Endothelial cell of umbilical vein (primary cell): ENCODE data around the gene FHIT. TPM values are rescaled to one million over a fixed set of nuclear protein-coding genes. Genes with fewer than 3 reads are reported as not detected.

Source experiments
- BruUV-seq: library from RNA; stranded (reverse); fragments of 400-500 nt; replicated peaks from 2 replicates; lab custom pipeline; 2021; lab: Mats Ljungman, UMichigan
- CTCF ChIA-PET: fragments of 300-600, 350-600 bp; sonication (Branson Sonifier 250); formaldehyde crosslinking; loops from one replicate; lab custom pipeline; 2021; ENCODE audit warnings: antibody characterized with exemption, inconsistent platforms; lab: Charles Lee
- POLR2A ChIA-PET: fragments of 300-600, 350-600 bp; sonication (Branson Sonifier 250); formaldehyde crosslinking; loops from one replicate; lab custom pipeline; 2021; ENCODE audit warnings: antibody characterized with exemption, inconsistent platforms; lab: Charles Lee
- DNase-seq: peaks from one replicate; pipeline ENCODE4 v3.0.0-alpha.2; 2011; ENCODE audit warnings: low read depth, low spot score
- FAIRE-seq: peaks from 2 replicates; lab custom pipeline; 2011; peaks lifted over from hg19 to GRCh38; lab: Jason Lieb, UNC
- H2AFZ ChIP-seq: 2 replicates; pipeline ENCODE4 v1.6.0; 2012; ENCODE audit warnings: low read depth, low read length, control low read depth, inconsistent platforms
- H3K27ac ChIP-seq: 2 replicates; pipeline ENCODE4 v1.5.1; 2011; ENCODE audit warnings: low read depth, mild to moderate bottlenecking, control low read depth, low read length, moderate library complexity; ENCODE audit not compliant: insufficient read depth
- H3K27me3 ChIP-seq, 2 experiments: 2 replicates each; pipeline versions ENCODE4 v1.6.0 to v1.6.1; 2011; ENCODE audit warnings: low read length in 2 of 2, mixed read lengths in 1 of 2; ENCODE audit not compliant: control insufficient read depth in 2 of 2, insufficient read depth in 2 of 2
- H3K36me3 ChIP-seq, 2 experiments: 2 replicates in 1 of 2; 3 replicates in 1 of 2; pipeline ENCODE4 v1.5.1; 2011; ENCODE audit warnings: low read length in 2 of 2, mild to moderate bottlenecking in 1 of 2, moderate library complexity in 1 of 2; ENCODE audit not compliant: control insufficient read depth in 2 of 2, insufficient read depth in 2 of 2; ENCODE audit errors: extremely low read depth in 1 of 2
- H3K4me1 ChIP-seq: 3 replicates; pipeline ENCODE4 v1.5.1; 2011; ENCODE audit warnings: mild to moderate bottlenecking, low read length; ENCODE audit not compliant: control insufficient read depth, insufficient read depth; ENCODE audit errors: extremely low read depth
- H3K4me2 ChIP-seq: 2 replicates; pipeline ENCODE4 v1.6.1; 2011; ENCODE audit warnings: low read length, control low read depth, mixed read lengths; ENCODE audit not compliant: insufficient read depth
- H3K4me3 ChIP-seq, 3 experiments: fragments of 200-600 bp in 1 of 3; sonication (generic), shearing (Covaris generic) in 1 of 3; replicated peaks in 1 of 3; 2 replicates each; pipeline ENCODE4 v1.5.1; 2011 to 2016; ENCODE audit warnings: control low read depth in 3 of 3, low read length in 3 of 3, mild to moderate bottlenecking in 2 of 3, inconsistent platforms in 1 of 3, low read depth in 1 of 3, moderate library complexity in 1 of 3; ENCODE audit not compliant: insufficient read depth in 1 of 3
- H3K79me2 ChIP-seq: 2 replicates; pipeline ENCODE4 v1.6.0; 2012; ENCODE audit warnings: low read length, inconsistent platforms; ENCODE audit not compliant: control insufficient read depth, insufficient read depth
- H3K9ac ChIP-seq: replicated peaks from 2 replicates; pipeline ENCODE3; 2011; ENCODE audit warnings: low read length, control low read depth; ENCODE audit not compliant: insufficient read depth; ENCODE audit errors: extremely low read depth
- H3K9me1 ChIP-seq: replicated peaks from 3 replicates; pipeline ENCODE4 v1.6.0; 2011; ENCODE audit warnings: mild to moderate bottlenecking, low read length; ENCODE audit not compliant: control insufficient read depth, insufficient read depth; ENCODE audit errors: extremely low read depth
- H3K9me3 ChIP-seq: replicated peaks from 2 replicates; pipeline ENCODE4 v1.5.1; 2012; ENCODE audit warnings: low read length, inconsistent platforms; ENCODE audit not compliant: control insufficient read depth, insufficient read depth
- H4K20me1 ChIP-seq: replicated peaks from 2 replicates; pipeline ENCODE3; 2011; ENCODE audit warnings: mild to moderate bottlenecking, low read length; ENCODE audit not compliant: control insufficient read depth, insufficient read depth; ENCODE audit errors: extremely low read depth
- CTCF ChIP-seq, 2 donors: IDR thresholded peaks; 1 replicate in 1 of 2; 2 replicates in 1 of 2; pipeline ENCODE4 v1.5.1; 2011; ENCODE audit warnings: low read length in 2 of 2, mild to moderate bottlenecking in 2 of 2, moderate library complexity in 2 of 2, control low read depth in 1 of 2, inconsistent platforms in 1 of 2, low read depth in 1 of 2; ENCODE audit not compliant: insufficient read depth in 1 of 2; ENCODE audit errors: extremely low read depth in 1 of 2
- EZH2 ChIP-seq: IDR thresholded peaks from 2 replicates; pipeline ENCODE4 v1.6.1; 2012; ENCODE audit warnings: borderline replicate concordance, low read depth, mild to moderate bottlenecking, moderate library complexity, low read length, inconsistent platforms; ENCODE audit not compliant: severe bottlenecking
- FOS ChIP-seq: IDR thresholded peaks from 2 replicates; pipeline ENCODE4 v1.6.1; 2011; ENCODE audit warnings: mild to moderate bottlenecking, low read length, moderate library complexity, borderline replicate concordance; ENCODE audit not compliant: insufficient read depth
- GATA2 ChIP-seq: IDR thresholded peaks from 2 replicates; pipeline ENCODE4 v1.7.0; 2011; ENCODE audit warnings: low read depth, mild to moderate bottlenecking, moderate library complexity, mixed read lengths, low read length; ENCODE audit not compliant: insufficient read length, insufficient read depth
- JUN ChIP-seq: IDR thresholded peaks from 2 replicates; pipeline ENCODE4 v1.6.1; 2011; ENCODE audit warnings: borderline replicate concordance, low read depth; ENCODE audit not compliant: insufficient read length, insufficient read depth
- MAX ChIP-seq: IDR thresholded peaks from 2 replicates; pipeline ENCODE4 v1.6.1; 2011; ENCODE audit not compliant: insufficient read depth, insufficient read length
- MYC ChIP-seq: IDR thresholded peaks from one replicate; pipeline ENCODE4 v1.6.1; 2011; ENCODE audit warnings: mild to moderate bottlenecking, low read depth, low read length
- POLR2A ChIP-seq: IDR thresholded peaks from 2 replicates; pipeline ENCODE4 v1.6.1; 2012; ENCODE audit warnings: low read depth, mild to moderate bottlenecking, control low read depth, low read length
- POLR2AphosphoS5 ChIP-seq: IDR thresholded peaks from 2 replicates; pipeline ENCODE4 v1.6.1; 2012; ENCODE audit warnings: low read depth, mild to moderate bottlenecking, control low read depth, low read length, moderate library complexity; ENCODE audit not compliant: insufficient read depth
- dilution Hi-C: fragments of 300-500 bp; cut with MboI; formaldehyde crosslinking; loops from one replicate; pipeline ENCODE4 v1.15.0; 2019; ENCODE audit warnings: low sequenced_read_pairs; ENCODE audit not compliant: extremely low pct_ligation_motif_present
- intact Hi-C: fragments of 100-400 bp; cut with micrococcal nuclease; formaldehyde crosslinking; loops from one replicate; pipeline ENCODE4 v1.10.0; 2022
- polyA plus RNA-seq, 4 experiments: library from polyadenylated mRNA; depleted of rRNA in 3 of 4; stranded (reverse) in 3 of 4; unstranded in 1 of 4; fragments of >200 nt; gene quantifications; 2 replicates each; pipeline versions ENCODE4 v1.2.1 to v1.2.3, GENCODE V29; 2011 to 2012; ENCODE audit warnings: missing spikeins in 1 of 4
- total RNA-seq: library from RNA; stranded (reverse); gene quantifications from 2 replicates; pipeline ENCODE4 v1.2.3, GENCODE V29; 2021

Gene FHIT
- total and polyA plus RNA-seq, 2 donors (not counting 3 experiments of a cell fraction or from before 2014, with no cell fraction given) = 0.47 to 2.2 TPM

GRCh38 chr3:59953104-59953503 is 1298.1 kb downstream of the FHIT start:
- no peak overlapping the region for H3K4me2 ChIP-seq
- H3K9ac ChIP-seq = no peak overlapping the region
- no peak overlapping the region for H2AFZ ChIP-seq
- peaks cover 3% of the 10 kb centered on the region for H3K9me3 ChIP-seq
- no peaks in the 10 kb centered on the region for H3K9me1 ChIP-seq
- DNase-seq = no peak
- intact Hi-C loops = no loop called here
- no peak overlapping the region for H3K4me3 ChIP-seq
- no peaks in the 10 kb centered on the region for H3K27me3 ChIP-seq
- H3K27ac ChIP-seq = no peak overlapping the region
- BruUV-seq = no TSS peak
- FAIRE-seq = no peak
- TF ChIP-seq POLR2A = no peak
- TF ChIP-seq EZH2 = no peak
- no peak for TF ChIP-seq POLR2AphosphoS5
- no peak for TF ChIP-seq MYC
- no peak for TF ChIP-seq JUN
- ChIA-PET CTCF (no interaction called here), POLR2A (no interaction called here)
- no peaks in the 10 kb centered on the region for H3K4me1 ChIP-seq
- H3K79me2 ChIP-seq = no peaks in the 10 kb centered on the region
- dilution Hi-C loops = no loop called here
- no peaks in the 10 kb centered on the region for H3K36me3 ChIP-seq
- H4K20me1 ChIP-seq = no peaks in the 10 kb centered on the region

- dilution Hi-C loops = no loop called here
- TF ChIP-seq EZH2 = no peak
- no peak for TF ChIP-seq POLR2AphosphoS5
- TF ChIP-seq MYC = no peak
- no peak for TF ChIP-seq CTCF (IDR thresholded peaks at IDR 0.05; ENCODE audit: extremely low read depth in 1 of 2, insufficient read depth in 1 of 2, low read depth in 1 of 2, low read length in 2 of 2)
- no peak for TF ChIP-seq FOS
- no peak for TF ChIP-seq MAX
- no peak for TF ChIP-seq JUN
- no peak for TF ChIP-seq GATA2
- TF ChIP-seq POLR2A = no peak
- Histone ChIP-seq H2AFZ (no peak overlapping the region), H3K27me3 (no peaks in the 10 kb centered on the region), H3K4me3 (no peak overlapping the region), H4K20me1 (no peaks in the 10 kb centered on the region), H3K27ac (no peak overlapping the region), H3K79me2 (no peaks in the 10 kb centered on the region), H3K9me3 (peaks cover 3% of the 10 kb centered on the region), H3K9ac (no peak overlapping the region), H3K9me1 (no peaks in the 10 kb centered on the region), H3K36me3 (no peaks in the 10 kb centered on the region), H3K4me1 (no peaks in the 10 kb centered on the region), H3K4me2 (no peak overlapping the region)
- POLR2A ChIA-PET = no interaction called here
- DNase-seq (no peak), FAIRE-seq (no peak)
- BruUV-seq = no TSS peak
- intact Hi-C loops = no loop called here
- CTCF ChIA-PET = no interaction called here
Observed at GRCh38 chr3:59949311-59949710, 1301.9 kb downstream of the FHIT start.
